GM19468 (cell line): ENCODE data around the gene ULBP3.
"Not testable (repeated sequence)": the region's sequence is repeated elsewhere in the genome, so short reads cannot be mapped to it uniquely, and the experiment has no call there.

ENCODE experiments used
- ATAC-seq: cut with Tn5 transposase; IDR thresholded peaks from one replicate; pipeline ENCODE4 v1.9.1; 2021; ENCODE audit warnings: mild to moderate bottlenecking, moderate library complexity, moderate number of reproducible peaks; ENCODE audit not compliant: unreplicated experiment; ENCODE audit errors: extremely low read depth

ULBP3 gene

GRCh38 chr6:150078788-150079187, 9.9 kb upstream of the ULBP3 start:
- ATAC-seq = no peak

- no peak for ATAC-seq
Measured at GRCh38 chr6:150076196-150076893, 7.4 kb upstream of the ULBP3 start.

- ATAC-seq = no peak
Measured at GRCh38 chr6:150075034-150075421, 6.1 kb upstream of the ULBP3 start.

GRCh38 chr6:150074396-150075033, 5.6 kb upstream of the ULBP3 start:
- not testable (repeated sequence) for ATAC-seq

GRCh38 chr6:150072201-150072600, 3.3 kb upstream of the ULBP3 start:
- ATAC-seq = no peak

- no peak for ATAC-seq
Measured at GRCh38 chr6:150070236-150070818, 1.4 kb upstream of the ULBP3 start.

- ATAC-seq = no peak
Measured at GRCh38 chr6:150069706-150070105, 785 bp upstream of the ULBP3 start.

GRCh38 chr6:150068151-150068550, 770 bp downstream of the ULBP3 start:
- no peak for ATAC-seq

GRCh38 chr6:150065083-150065482, 3.8 kb downstream of the ULBP3 start:
- ATAC-seq = no peak

- no peak for ATAC-seq
Measured at GRCh38 chr6:150063640-150064039, 5.3 kb downstream of the ULBP3 start.

GRCh38 chr6:150059973-150060372, 8.9 kb downstream of the ULBP3 start:
- not testable (repeated sequence) for ATAC-seq

- no peak for ATAC-seq
Measured at GRCh38 chr6:150058986-150059385, 9.9 kb downstream of the ULBP3 start.

- no peak for ATAC-seq
Measured at GRCh38 chr6:150058231-150058792, 10.6 kb downstream of the ULBP3 start.

- ATAC-seq = no peak
Measured at GRCh38 chr6:150057501-150057951, 11.4 kb downstream of the ULBP3 start.

- ATAC-seq = no peak
Measured at GRCh38 chr6:150056916-150057315, 12.0 kb downstream of the ULBP3 start.

- no peak for ATAC-seq
Measured at GRCh38 chr6:150056156-150056555, 12.8 kb downstream of the ULBP3 start.

- ATAC-seq = no peak
Measured at GRCh38 chr6:150055131-150055530, 13.8 kb downstream of the ULBP3 start.

- ATAC-seq = no peak
Measured at GRCh38 chr6:150053450-150053849, 15.5 kb downstream of the ULBP3 start.

- no peak for ATAC-seq
Measured at GRCh38 chr6:150050846-150051245, 18.1 kb downstream of the ULBP3 start.

GRCh38 chr6:150048099-150048498, 20.8 kb downstream of the ULBP3 start:
- no peak for ATAC-seq

GRCh38 chr6:150046943-150047342, 22.0 kb downstream of the ULBP3 start:
- no peak for ATAC-seq
